GM12878 (cell line): ENCODE results near the gene YRDC.

Source experiments
- BHLHE40 ChIP-seq, 2 experiments: fragments of 450-650 bp in 1 of 2; IDR thresholded peaks; 2 replicates each; pipeline ENCODE4 v1.6.1; 2011 to 2017; ENCODE audit warnings: low read depth in 2 of 2, borderline replicate concordance in 1 of 2, improper control_type of control experiment in 1 of 2, low read length in 1 of 2, mild to moderate bottlenecking in 1 of 2
- CHD2 ChIP-seq: IDR thresholded peaks from 2 replicates; pipeline ENCODE4 v1.6.1; 2011; ENCODE audit warnings: low read depth, low read length, improper control_type of control experiment, borderline replicate concordance
- CREB1 ChIP-seq: IDR thresholded peaks from 2 replicates; pipeline ENCODE4 v1.6.1; 2012; ENCODE audit warnings: low read depth, mild to moderate bottlenecking, inconsistent platforms
- CREM ChIP-seq: IDR thresholded peaks from 2 replicates; pipeline ENCODE4 v1.6.1; 2014; ENCODE audit warnings: antibody characterized with exemption, low read depth
- CTCF ChIP-seq, 3 experiments: IDR thresholded peaks in 2 of 3; conservative IDR thresholded peaks in 1 of 3; 2 replicates each; pipeline ENCODE4 v1.5.1; 2011; ENCODE audit warnings: low read depth in 3 of 3, low read length in 3 of 3, mild to moderate bottlenecking in 3 of 3, control low read depth in 2 of 3, moderate library complexity in 2 of 3, inconsistent platforms in 1 of 3, mixed read lengths in 1 of 3; ENCODE audit not compliant: control insufficient read depth in 2 of 3, insufficient read depth in 1 of 3; ENCODE audit errors: extremely low read depth in 1 of 3
- DPF2 ChIP-seq: fragments of 450-650 bp; IDR thresholded peaks from 2 replicates; pipeline ENCODE4 v1.6.1; 2017; ENCODE audit warnings: mild to moderate bottlenecking
- EZH2 ChIP-seq: IDR thresholded peaks from 2 replicates; pipeline ENCODE4 v1.6.1; 2012; ENCODE audit warnings: low read depth, mild to moderate bottlenecking, control low read depth, inconsistent platforms, low read length, borderline replicate concordance; ENCODE audit not compliant: control insufficient read depth
- GABPA ChIP-seq: IDR thresholded peaks from 2 replicates; pipeline ENCODE4 v1.6.1; 2014; ENCODE audit warnings: antibody characterized with exemption, low read depth, mild to moderate bottlenecking, inconsistent platforms
- JUNB ChIP-seq: IDR thresholded peaks from 2 replicates; pipeline ENCODE4 v1.6.1; 2016; ENCODE audit warnings: antibody characterized with exemption, mild to moderate bottlenecking
- MTA2 ChIP-seq: fragments of 450-650 bp; IDR thresholded peaks from 2 replicates; pipeline ENCODE4 v1.6.1; 2016; ENCODE audit warnings: low read depth, mild to moderate bottlenecking, moderate library complexity
- POLR2A ChIP-seq: IDR thresholded peaks from 2 replicates; pipeline ENCODE4 v1.6.1; 2011; ENCODE audit warnings: low read depth, mild to moderate bottlenecking, low read length
- RAD21 ChIP-seq: IDR thresholded peaks from 2 replicates; pipeline ENCODE4 v1.6.1; 2011; ENCODE audit warnings: mild to moderate bottlenecking, low read depth, low read length, moderate library complexity; ENCODE audit not compliant: insufficient read depth
- SIN3A ChIP-seq: IDR thresholded peaks from 2 replicates; pipeline ENCODE4 v1.6.1; 2012; ENCODE audit warnings: low read depth, low read length, improper control_type of control experiment

GRCh38 chr1:37822906-37823815, 15.2 kb upstream of the YRDC start:
- TF ChIP-seq MTA2 (no peak), CREB1 (no peak), POLR2A (no peak), CTCF (IDR thresholded peaks at IDR 0.05 in 2 of 3, conservative IDR thresholded peaks at IDR 0.05 in 1 of 3; ENCODE audit: control insufficient read depth in 2 of 3, extremely low read depth in 1 of 3, insufficient read depth in 1 of 3, low read depth in 3 of 3, low read length in 3 of 3) (no peak), SIN3A (no peak), RAD21 (no peak), CREM (no peak), CHD2 (no peak), BHLHE40 (IDR thresholded peaks at IDR 0.05; ENCODE audit: borderline replicate concordance in 1 of 2, low read depth in 2 of 2, low read length in 1 of 2) (no peak), DPF2 (no peak), JUNB (no peak), EZH2 (no peak), GABPA (no peak)
